HTERT RPE-1 (cell line): ENCODE data around the gene CR1.
"Not testable (repeated sequence)": the region's sequence is repeated elsewhere in the genome, so short reads cannot be mapped to it uniquely, and the experiment has no call there.

Source experiments
- in situ Hi-C: fragments of 300-500 bp; cut with MboI; formaldehyde crosslinking; loops from 4 replicates; pipeline ENCODE4 v1.14.3; 2020; ENCODE audit warnings: low sequenced_read_pairs

CR1 gene

GRCh38 chr1:207495801-207496792 lies at the start of gene CR1:
Gene CR1 (plus strand): TSS chr1:207496157. CDS start chr1:207496268, 111 bp downstream.
- in situ Hi-C loops: no loop called here

- in situ Hi-C loops: no loop called here
Measured at GRCh38 chr1:207453710-207454045, 42.3 kb upstream of the CR1 start.

- in situ Hi-C loops: no loop called here
Measured at GRCh38 chr1:207454046-207454964, 41.7 kb upstream of the CR1 start, which contains the start of gene CR2. Gene CR2 (plus strand): TSS chr1:207454328. CDS start chr1:207454419, 91 bp downstream.

GRCh38 chr1:207455183-207455754 lies 40.7 kb upstream of the CR1 start:
- in situ Hi-C loops: no loop called here

GRCh38 chr1:207458414-207458813 lies 37.5 kb upstream of the CR1 start:
- in situ Hi-C loops: no loop called here

GRCh38 chr1:207459008-207459407 lies 36.9 kb upstream of the CR1 start:
- in situ Hi-C loops: no loop called here

- in situ Hi-C loops: no loop called here
Measured at GRCh38 chr1:207461649-207462048, 34.3 kb upstream of the CR1 start.

- in situ Hi-C loops: no loop called here
Measured at GRCh38 chr1:207462535-207462934, 33.4 kb upstream of the CR1 start.

GRCh38 chr1:207463021-207463420 lies 32.9 kb upstream of the CR1 start:
- in situ Hi-C loops: no loop called here

GRCh38 chr1:207463571-207463970 lies 32.4 kb upstream of the CR1 start:
- in situ Hi-C loops: no loop called here

GRCh38 chr1:207470927-207471326 lies 25.0 kb upstream of the CR1 start:
- in situ Hi-C loops: no loop called here

- in situ Hi-C loops: no loop called here
Measured at GRCh38 chr1:207474210-207474609, 21.7 kb upstream of the CR1 start.

- in situ Hi-C loops: no loop called here
Measured at GRCh38 chr1:207486198-207486597, 9.8 kb upstream of the CR1 start.

- in situ Hi-C loops: no loop called here
Measured at GRCh38 chr1:207487636-207488035, 8.3 kb upstream of the CR1 start.

GRCh38 chr1:207493212-207493611 lies 2.7 kb upstream of the CR1 start:
- in situ Hi-C loops: no loop called here

GRCh38 chr1:207494171-207494570 lies 1.8 kb upstream of the CR1 start:
- in situ Hi-C loops: no loop called here

- in situ Hi-C loops: not testable (repeated sequence)
Measured at GRCh38 chr1:207495281-207495680, 676 bp upstream of the CR1 start.

GRCh38 chr1:207497941-207498340 lies 2.0 kb downstream of the CR1 start:
- in situ Hi-C loops: no loop called here

GRCh38 chr1:207499573-207499972 lies 3.6 kb downstream of the CR1 start:
- in situ Hi-C loops: no loop called here

GRCh38 chr1:207500306-207500705 lies 4.3 kb downstream of the CR1 start:
- in situ Hi-C loops: no loop called here

GRCh38 chr1:207501071-207501470 lies 5.1 kb downstream of the CR1 start:
- in situ Hi-C loops: no loop called here
